ENCODE measurements around the gene C3orf22.

C3orf22 gene

GRCh38 chr3:126525853-126526667, 32.7 kb downstream of the C3orf22 start:
- no peak overlapping the region for H3K4me3 Mint-ChIP-seq
- DNase-seq (no peak), ATAC-seq (replicated peaks) (no peak)
- no peak overlapping the region for H3K27ac Mint-ChIP-seq
- H3K27me3 Mint-ChIP-seq = peaks cover 16 to 37% of the 10 kb centered on the region in 2 donors
- H3K36me3 Mint-ChIP-seq (ENCODE audit: insufficient read depth) = peaks cover 2% of the 10 kb centered on the region
- no peaks in the 10 kb centered on the region for H3K9me3 Mint-ChIP-seq
- peaks cover 0 to 6% of the 10 kb centered on the region in 2 donors for H3K4me1 Mint-ChIP-seq (ENCODE audit: low read depth in 2 of 2)

DNA sequence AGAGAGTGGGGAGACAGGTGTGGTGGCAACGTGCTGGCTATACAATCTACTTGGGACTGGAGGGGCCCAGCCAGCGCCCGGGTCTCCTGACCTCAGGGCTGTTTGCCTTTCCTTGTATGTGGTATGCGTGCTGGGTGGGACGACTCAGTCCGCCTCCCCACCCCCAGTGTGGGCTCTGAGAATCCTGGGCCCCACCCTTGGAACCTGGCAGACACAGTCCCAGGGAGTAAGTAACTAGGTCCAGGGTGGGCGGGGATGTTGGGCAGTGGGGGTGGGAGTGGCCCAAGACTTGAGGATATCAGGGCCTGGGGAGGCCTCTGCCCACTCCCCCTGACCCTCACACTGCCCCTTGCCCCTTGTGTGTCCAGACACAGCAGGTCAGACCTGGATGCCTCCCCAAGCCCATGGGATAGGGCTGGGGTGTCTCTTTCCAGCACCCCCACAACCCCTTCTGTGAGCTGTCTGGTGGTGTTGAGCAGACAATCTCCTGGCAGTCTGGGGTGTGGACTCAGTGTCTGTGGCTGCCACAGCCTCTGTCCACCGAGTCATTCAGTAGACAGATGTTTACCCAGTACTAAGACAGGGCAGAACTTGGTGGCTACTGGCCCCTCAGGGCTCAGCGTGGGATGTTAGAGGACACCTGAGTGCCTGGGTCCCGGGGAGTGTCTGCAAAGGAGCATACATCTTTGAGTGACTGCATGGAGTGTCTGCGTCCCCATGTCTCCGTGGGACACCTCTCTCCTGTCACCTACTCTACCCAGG, 33.5 kb downstream of the C3orf22 start:
- Mint-ChIP-seq H3K27ac (no peak overlapping the region), H3K9me3 (no peaks in the 10 kb centered on the region), H3K4me3 (no peak overlapping the region), H3K36me3 (ENCODE audit: insufficient read depth) (no peaks in the 10 kb centered on the region), H3K4me1 (ENCODE audit: low read depth in 2 of 2) (peaks cover 0 to 6% of the 10 kb centered on the region in 2 donors), H3K27me3 (peaks cover 16 to 37% of the 10 kb centered on the region in 2 donors)
- ATAC-seq (replicated peaks) = no peak
- no peak for DNase-seq

GRCh38 chr3:126524429-126524988, 34.2 kb downstream of the C3orf22 start:
- Mint-ChIP-seq H3K36me3 (ENCODE audit: insufficient read depth) (no peaks in the 10 kb centered on the region), H3K4me3 (no peak overlapping the region), H3K27me3 (peaks cover 16 to 37% of the 10 kb centered on the region in 2 donors), H3K4me1 (ENCODE audit: low read depth in 2 of 2) (peaks cover 0 to 6% of the 10 kb centered on the region in 2 donors), H3K27ac (no peak overlapping the region), H3K9me3 (no peaks in the 10 kb centered on the region)
- DNase-seq = no peak
- no peak for ATAC-seq (replicated peaks)

GRCh38 chr3:126523745-126524428, 34.8 kb downstream of the C3orf22 start, which contains the start of gene CHST13:
Gene CHST13 (plus strand): TSS chr3:126524155. CDS start chr3:126524333, 178 bp downstream.
- DNase-seq (no peak), ATAC-seq (replicated peaks) (no peak)
- Mint-ChIP-seq H3K36me3 (ENCODE audit: insufficient read depth) (no peaks in the 10 kb centered on the region), H3K9me3 (no peaks in the 10 kb centered on the region), H3K4me1 (ENCODE audit: low read depth in 2 of 2) (peaks cover 0 to 6% of the 10 kb centered on the region in 2 donors), H3K4me3 (no peak within 1 kb of the TSS), H3K27ac (no peak within 1 kb of the TSS), H3K27me3 (peaks cover 16 to 37% of the 10 kb centered on the region in 2 donors)

GRCh38 chr3:126522363-126522788, 36.4 kb downstream of the C3orf22 start:
- peak; percentile 28 to 51 (median 43) for DNase-seq
- H3K27me3 Mint-ChIP-seq = peaks cover 16 to 51% of the 10 kb centered on the region in 2 donors
- H3K36me3 Mint-ChIP-seq (ENCODE audit: insufficient read depth) = no peaks in the 10 kb centered on the region
- no peak overlapping the region for H3K27ac Mint-ChIP-seq
- H3K4me3 Mint-ChIP-seq = no peak overlapping the region
- no peaks in the 10 kb centered on the region for H3K9me3 Mint-ChIP-seq
- peaks cover 0 to 6% of the 10 kb centered on the region in 2 donors for H3K4me1 Mint-ChIP-seq (ENCODE audit: low read depth in 2 of 2)
- peak; percentile 35 for ATAC-seq (replicated peaks)

DNA sequence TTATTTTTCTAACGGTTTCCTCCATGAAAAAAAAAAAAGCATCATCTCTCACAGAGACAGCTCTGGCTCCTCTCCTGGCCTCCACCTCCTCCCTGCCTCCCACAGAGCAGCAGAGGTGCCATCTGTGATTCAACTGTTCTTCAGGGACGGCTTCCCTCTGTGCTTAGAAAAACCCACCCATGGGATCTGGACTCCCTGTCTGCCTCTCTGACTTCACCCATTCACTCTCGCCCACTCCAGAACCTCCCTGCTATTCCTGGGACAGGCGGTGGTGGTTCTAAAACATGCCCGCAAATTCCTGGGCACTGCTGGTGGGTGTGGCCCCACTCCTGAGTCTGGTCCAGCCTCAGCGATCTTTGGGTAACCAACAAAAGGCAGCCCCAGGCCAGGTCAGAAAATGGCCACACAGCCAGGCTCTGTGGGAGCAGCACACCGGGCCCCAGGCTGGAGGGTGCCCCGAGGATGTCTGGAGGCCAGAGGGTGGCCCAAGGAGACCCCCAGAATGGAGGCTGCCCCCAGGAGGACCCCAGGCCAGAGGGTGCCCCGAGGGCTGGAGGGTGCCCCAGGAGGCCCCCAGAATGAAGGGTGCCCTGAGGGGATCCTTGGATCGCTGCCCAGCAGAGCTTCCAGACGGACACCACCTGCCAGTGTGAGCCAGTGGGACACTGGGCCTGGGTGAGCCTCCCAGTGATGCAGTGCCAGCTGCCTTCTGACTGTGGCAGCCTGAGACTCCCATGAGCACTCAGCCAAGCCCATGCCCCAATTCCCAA, 37.4 kb downstream of the C3orf22 start:
- Mint-ChIP-seq H3K36me3 (ENCODE audit: insufficient read depth) (no peaks in the 10 kb centered on the region), H3K4me3 (no peak overlapping the region), H3K9me3 (no peaks in the 10 kb centered on the region), H3K4me1 (ENCODE audit: low read depth in 2 of 2) (peaks cover 0 to 6% of the 10 kb centered on the region in 2 donors), H3K27me3 (peaks cover 16 to 59% of the 10 kb centered on the region in 2 donors), H3K27ac (no peak overlapping the region)
- ATAC-seq (replicated peaks) = no peak
- no peak for DNase-seq

DNA sequence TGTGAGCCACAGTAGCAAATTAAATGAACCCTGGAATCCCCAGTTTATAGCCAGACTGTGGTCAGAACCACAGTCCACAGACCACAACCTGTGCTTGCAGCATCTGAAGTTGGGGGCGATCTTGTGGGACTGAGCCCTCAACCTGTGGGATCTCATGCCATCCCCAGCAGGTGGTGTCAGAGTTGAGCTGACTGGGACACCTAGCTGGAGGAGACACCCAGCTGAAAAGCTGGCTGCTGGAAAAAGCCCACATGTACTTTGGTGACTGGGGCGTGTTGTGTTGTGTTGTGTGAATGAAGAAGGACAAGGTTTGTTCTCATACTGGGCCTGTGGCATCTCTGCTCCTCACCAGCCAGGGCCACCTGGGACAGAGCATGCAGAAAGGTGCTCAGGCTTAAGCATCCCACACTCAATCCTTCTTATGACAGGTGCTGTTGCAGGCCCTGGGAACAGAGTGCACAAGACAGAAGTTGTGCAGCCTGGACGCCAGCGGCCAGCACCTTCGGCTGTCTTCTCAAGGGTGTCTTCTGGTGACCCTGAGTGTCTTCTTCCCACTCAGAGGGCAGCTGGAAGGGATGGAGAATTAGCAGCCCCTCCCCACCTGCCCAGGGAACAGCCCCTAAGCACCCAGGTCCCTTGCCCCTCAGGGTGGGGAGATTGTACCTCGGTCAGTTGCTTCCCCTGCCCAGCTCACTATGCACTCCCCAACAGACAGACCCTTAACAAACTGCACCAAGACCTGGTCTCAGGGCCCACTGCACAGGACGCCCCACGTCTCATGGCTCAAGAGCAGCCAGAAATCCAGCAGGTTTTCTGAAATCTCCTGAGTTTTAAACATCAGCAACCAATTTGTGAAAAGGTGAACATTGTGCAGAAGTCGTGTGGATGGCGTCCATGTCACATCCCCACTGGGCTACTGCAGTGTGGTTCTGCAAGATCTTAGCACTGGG, 39.0 kb downstream of the C3orf22 start:
- H3K4me3 Mint-ChIP-seq = no peak overlapping the region
- peaks cover 16 to 44% of the 10 kb centered on the region in 2 donors for H3K27me3 Mint-ChIP-seq
- ATAC-seq (replicated peaks) (no peak), DNase-seq (no peak)
- no peaks in the 10 kb centered on the region for H3K9me3 Mint-ChIP-seq
- H3K36me3 Mint-ChIP-seq (ENCODE audit: insufficient read depth) = no peaks in the 10 kb centered on the region
- H3K27ac Mint-ChIP-seq = no peak overlapping the region
- peaks cover 0 to 6% of the 10 kb centered on the region in 2 donors for H3K4me1 Mint-ChIP-seq (ENCODE audit: low read depth in 2 of 2)

DNA sequence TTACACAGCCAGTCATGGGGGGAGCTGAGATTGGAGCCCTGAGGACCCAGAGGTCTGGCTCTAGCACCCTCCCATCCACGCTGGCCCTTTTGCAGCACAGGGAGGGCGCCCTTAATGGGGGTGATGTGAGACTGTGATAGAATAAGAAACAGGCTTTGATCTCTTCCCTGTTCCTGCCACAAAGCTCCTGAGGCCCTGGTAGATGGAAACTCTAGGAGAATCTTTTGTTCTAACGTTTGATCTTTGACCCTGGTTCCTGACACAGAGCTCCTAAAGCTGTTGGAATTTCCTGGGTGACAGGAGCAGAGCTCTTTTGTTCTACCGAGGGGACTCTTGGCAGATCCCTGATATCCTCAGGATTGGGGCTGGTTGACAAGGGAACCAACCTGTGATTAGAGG, 40.0 kb downstream of the C3orf22 start:
- Mint-ChIP-seq H3K4me3 (no peak overlapping the region), H3K27ac (no peak overlapping the region), H3K27me3 (peaks cover 16 to 40% of the 10 kb centered on the region in 2 donors), H3K9me3 (no peaks in the 10 kb centered on the region), H3K4me1 (ENCODE audit: low read depth in 2 of 2) (peaks cover 0 to 3% of the 10 kb centered on the region in 2 donors), H3K36me3 (ENCODE audit: insufficient read depth) (no peaks in the 10 kb centered on the region)
- no peak for ATAC-seq (replicated peaks)
- DNase-seq = no peak

DNA sequence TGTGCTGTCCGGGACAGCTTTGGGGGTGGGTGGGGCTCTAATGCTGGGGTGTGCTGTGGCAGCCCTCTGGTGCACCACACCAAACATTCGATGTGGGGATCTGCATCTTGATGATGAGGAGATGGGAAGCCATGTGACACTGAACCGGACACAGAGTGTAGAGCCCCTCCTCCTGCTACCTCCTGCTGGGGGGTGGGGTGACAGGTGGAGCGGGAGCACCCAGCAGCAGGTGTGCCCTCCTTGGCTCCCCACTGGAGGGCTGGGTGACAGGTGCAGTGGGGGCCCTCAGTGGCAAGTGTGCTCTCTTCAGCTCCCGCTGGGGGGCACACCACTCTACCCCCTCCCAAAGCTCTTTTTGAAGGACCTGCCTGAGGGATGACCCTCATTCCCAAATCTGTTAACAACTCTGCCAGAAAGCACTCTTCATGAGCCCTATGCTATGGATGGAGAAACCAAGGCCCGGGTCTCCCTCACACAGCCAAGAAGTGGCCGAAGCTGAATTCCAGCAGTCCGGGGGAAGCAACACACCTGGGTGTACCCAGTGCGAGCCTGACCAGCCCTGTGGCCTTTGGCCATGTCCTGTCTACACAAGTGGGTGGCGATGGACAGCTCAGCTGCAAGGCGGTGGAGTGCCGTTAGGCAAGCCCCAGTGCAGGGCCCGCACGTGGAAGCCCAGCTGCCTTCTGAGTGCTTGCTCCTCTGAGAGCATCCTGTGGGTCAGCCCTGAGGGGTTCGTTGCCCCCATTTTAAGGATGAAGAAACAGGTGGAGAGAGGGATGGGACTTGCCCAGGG, 40.5 kb downstream of the C3orf22 start:
- no peak overlapping the region for H3K27ac Mint-ChIP-seq
- peaks cover 13 to 34% of the 10 kb centered on the region in 2 donors for H3K27me3 Mint-ChIP-seq
- no peaks in the 10 kb centered on the region for H3K36me3 Mint-ChIP-seq (ENCODE audit: insufficient read depth)
- H3K9me3 Mint-ChIP-seq = no peaks in the 10 kb centered on the region
- no peak overlapping the region for H3K4me3 Mint-ChIP-seq
- DNase-seq (no peak), ATAC-seq (replicated peaks) (no peak)
- H3K4me1 Mint-ChIP-seq (ENCODE audit: low read depth in 2 of 2) = peaks cover 0 to 3% of the 10 kb centered on the region in 2 donors

GRCh38 chr3:126517291-126517951, 41.3 kb downstream of the C3orf22 start, which contains the start of gene UROC1:
Gene UROC1 (minus strand): TSS chr3:126517773. CDS start chr3:126517719, 54 bp downstream.
- no peak for DNase-seq
- H3K27me3 Mint-ChIP-seq = peaks cover 5 to 27% of the 10 kb centered on the region in 2 donors
- ATAC-seq (replicated peaks) = no peak
- no peak within 1 kb of the TSS for H3K27ac Mint-ChIP-seq
- H3K9me3 Mint-ChIP-seq = no peaks in the 10 kb centered on the region
- H3K36me3 Mint-ChIP-seq (ENCODE audit: insufficient read depth) = no peaks in the 10 kb centered on the region
- H3K4me1 Mint-ChIP-seq (ENCODE audit: low read depth in 2 of 2) = peaks cover 0 to 3% of the 10 kb centered on the region in 2 donors
- no peak within 1 kb of the TSS for H3K4me3 Mint-ChIP-seq

GRCh38 chr3:126516936-126517290, 41.8 kb downstream of the C3orf22 start:
- ATAC-seq (replicated peaks) (no peak), DNase-seq (no peak)
- Mint-ChIP-seq H3K4me1 (ENCODE audit: low read depth in 2 of 2) (no peaks in the 10 kb centered on the region), H3K4me3 (no peak overlapping the region), H3K27ac (no peak overlapping the region), H3K36me3 (ENCODE audit: insufficient read depth) (no peaks in the 10 kb centered on the region), H3K9me3 (no peaks in the 10 kb centered on the region), H3K27me3 (peaks cover 0 to 22% of the 10 kb centered on the region in 2 donors)
